ENCODE results near the gene ARRDC1. TPM values are rescaled to one million over a fixed set of nuclear protein-coding genes. Genes with fewer than 3 reads are reported as not detected.

Gene ARRDC1
- total RNA-seq, 1 donor from 2014 or later: 12.9 TPM

DNA sequence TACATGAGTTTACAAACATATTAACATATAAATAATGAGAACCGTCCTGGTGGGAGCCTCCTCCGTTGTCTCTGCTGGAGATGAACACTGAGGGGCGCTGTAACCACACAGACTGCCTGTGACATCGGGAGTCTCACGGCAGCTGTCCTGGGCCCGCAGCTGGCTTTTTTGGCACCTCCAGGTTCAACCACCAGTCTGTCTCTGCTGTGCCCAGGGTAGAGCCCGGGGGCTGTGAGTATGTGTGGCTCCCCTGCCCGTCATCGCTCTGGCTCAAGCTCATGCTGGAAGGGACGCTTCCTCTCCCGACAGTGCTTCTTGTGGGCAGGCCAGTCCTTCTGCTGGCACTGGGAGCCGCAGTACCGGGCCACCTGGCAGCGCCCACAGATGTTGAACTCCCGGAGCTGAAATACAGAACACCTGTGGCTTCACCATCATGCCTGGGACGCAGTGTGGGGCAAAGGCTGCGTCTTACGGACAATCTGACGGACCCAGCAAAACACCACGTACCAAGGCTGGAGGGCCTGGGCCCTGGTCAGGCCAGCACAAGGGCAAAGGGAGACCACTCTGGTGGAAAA lies 23.1 kb upstream of the ARRDC1 start:
- no peaks in the 10 kb centered on the region for H3K36me3 ChIP-seq
- peaks cover 21% of the 10 kb centered on the region for H3K36me3 Mint-ChIP-seq

DNA sequence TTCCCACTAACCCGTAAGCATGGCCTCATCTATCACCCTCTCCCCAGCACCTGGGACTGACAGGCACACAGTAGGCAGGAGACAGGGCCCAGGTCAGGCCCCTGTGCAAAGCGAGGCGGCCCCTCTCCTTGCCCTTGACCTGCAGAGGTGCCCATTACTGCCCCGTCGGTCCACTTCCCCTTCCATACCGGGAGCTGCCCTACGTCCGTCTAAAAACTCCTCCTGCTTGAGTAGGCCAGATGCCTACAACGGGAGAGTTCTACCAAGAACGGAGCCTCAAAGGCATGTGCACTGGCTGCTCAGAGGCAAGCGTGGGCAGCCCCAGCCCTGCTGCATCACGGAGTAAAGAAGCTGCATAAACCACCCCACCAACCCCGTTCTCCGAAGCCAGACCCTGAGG lies 22.1 kb upstream of the ARRDC1 start:
- no peak overlapping the region for H3K9ac ChIP-seq
- no peak overlapping the region for H3K4me2 ChIP-seq
- peaks cover 27% of the 10 kb centered on the region for H3K36me3 Mint-ChIP-seq

More for the DNA sequence above, 23.1 kb upstream of the ARRDC1 start:
- Histone ChIP-seq H3K4me3 (no peak overlapping the region), H3F3A (ENCODE audit: low read depth) (peaks cover 15% of the 10 kb centered on the region), H3K27ac (no peak overlapping the region), H3K9me3 (ENCODE audit: low read depth) (no peaks in the 10 kb centered on the region), H3K4me1 (peaks cover 11% of the 10 kb centered on the region), H3K27me3 (no peaks in the 10 kb centered on the region), H3K4me2 (no peak overlapping the region), H2AFZ (replicated peaks) (no peak overlapping the region), H3K79me2 (ENCODE audit: low read depth) (peaks cover 12% of the 10 kb centered on the region), H3K9ac (no peak overlapping the region), H4K20me1 (ENCODE audit: low read depth) (peaks cover 45% of the 10 kb centered on the region)
- no peak for TF ChIP-seq EZH2phosphoT487 (IDR thresholded peaks at IDR 0.05)
- TF ChIP-seq, protein P1, sequence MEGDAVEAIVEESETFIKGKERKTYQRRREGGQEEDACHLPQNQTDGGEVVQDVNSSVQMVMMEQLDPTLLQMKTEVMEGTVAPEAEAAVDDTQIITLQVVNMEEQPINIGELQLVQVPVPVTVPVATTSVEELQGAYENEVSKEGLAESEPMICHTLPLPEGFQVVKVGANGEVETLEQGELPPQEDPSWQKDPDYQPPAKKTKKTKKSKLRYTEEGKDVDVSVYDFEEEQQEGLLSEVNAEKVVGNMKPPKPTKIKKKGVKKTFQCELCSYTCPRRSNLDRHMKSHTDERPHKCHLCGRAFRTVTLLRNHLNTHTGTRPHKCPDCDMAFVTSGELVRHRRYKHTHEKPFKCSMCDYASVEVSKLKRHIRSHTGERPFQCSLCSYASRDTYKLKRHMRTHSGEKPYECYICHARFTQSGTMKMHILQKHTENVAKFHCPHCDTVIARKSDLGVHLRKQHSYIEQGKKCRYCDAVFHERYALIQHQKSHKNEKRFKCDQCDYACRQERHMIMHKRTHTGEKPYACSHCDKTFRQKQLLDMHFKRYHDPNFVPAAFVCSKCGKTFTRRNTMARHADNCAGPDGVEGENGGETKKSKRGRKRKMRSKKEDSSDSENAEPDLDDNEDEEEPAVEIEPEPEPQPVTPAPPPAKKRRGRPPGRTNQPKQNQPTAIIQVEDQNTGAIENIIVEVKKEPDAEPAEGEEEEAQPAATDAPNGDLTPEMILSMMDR (IDR thresholded peaks at IDR 0.05): peak; percentile 61
- Mint-ChIP-seq H3K27me3 (ENCODE audit: insufficient read depth, low read depth) (peaks cover 10% of the 10 kb centered on the region), H3K4me3 (no peak overlapping the region), H3K27ac (no peak overlapping the region), H3K9me3 (no peaks in the 10 kb centered on the region), H3K4me1 (peaks cover 12% of the 10 kb centered on the region)
- peak; percentile 57 for DNase-seq (ENCODE audit: low spot score)

DNA sequence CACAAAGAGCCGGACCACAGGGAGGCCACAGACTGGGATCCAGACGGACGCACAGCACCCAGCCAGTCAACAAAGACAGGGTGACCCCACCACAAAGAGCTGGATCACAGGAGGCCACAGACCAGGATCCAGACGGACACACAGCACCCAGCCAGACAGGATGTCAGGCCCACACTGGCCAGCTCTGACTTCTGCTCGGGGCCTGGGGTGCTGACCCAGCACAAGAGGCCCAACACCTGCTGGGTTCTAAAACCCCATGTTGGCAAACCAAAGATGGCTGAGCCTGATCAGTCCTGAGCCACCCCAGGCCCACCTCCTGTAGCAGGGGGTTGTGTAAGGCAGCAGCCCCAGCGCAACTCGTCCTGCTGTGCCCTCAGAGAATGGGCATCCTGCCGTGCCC lies 21.5 kb upstream of the ARRDC1 start:
- Histone ChIP-seq H3K27ac (no peak overlapping the region), H3K36me3 (no peaks in the 10 kb centered on the region), H3K4me3 (no peak overlapping the region), H3K27me3 (no peaks in the 10 kb centered on the region), H4K20me1 (ENCODE audit: low read depth) (peaks cover 50% of the 10 kb centered on the region), H3K4me1 (peaks cover 6% of the 10 kb centered on the region), H3K4me2 (no peak overlapping the region), H3K79me2 (ENCODE audit: low read depth) (peaks cover 14% of the 10 kb centered on the region), H2AFZ (replicated peaks) (no peak overlapping the region), H3K9ac (no peak overlapping the region), H3F3A (ENCODE audit: low read depth) (peaks cover 14% of the 10 kb centered on the region), H3K9me3 (ENCODE audit: low read depth) (no peaks in the 10 kb centered on the region)
- Mint-ChIP-seq H3K36me3 (peaks cover 27% of the 10 kb centered on the region), H3K4me3 (no peak overlapping the region), H3K9me3 (no peaks in the 10 kb centered on the region), H3K4me1 (peaks cover 17% of the 10 kb centered on the region), H3K27me3 (ENCODE audit: insufficient read depth, low read depth) (peaks cover 7% of the 10 kb centered on the region), H3K27ac (no peak overlapping the region)
- no peak for DNase-seq (ENCODE audit: low spot score)
- no peak for TF ChIP-seq EZH2phosphoT487 (IDR thresholded peaks at IDR 0.05)
- TF ChIP-seq EZH2 (IDR thresholded peaks at IDR 0.05): no peak
- TF ChIP-seq, protein P1 (IDR thresholded peaks at IDR 0.05): no peak

More for the DNA sequence above, 22.1 kb upstream of the ARRDC1 start:
- H3K4me3 Mint-ChIP-seq: no peak overlapping the region
- Histone ChIP-seq H3K36me3 (no peaks in the 10 kb centered on the region), H3K4me1 (peaks cover 5% of the 10 kb centered on the region), H3K4me3 (no peak overlapping the region), H3K27ac (no peak overlapping the region), H3K79me2 (ENCODE audit: low read depth) (peaks cover 10% of the 10 kb centered on the region), H3K9me3 (ENCODE audit: low read depth) (no peaks in the 10 kb centered on the region), H3K27me3 (no peaks in the 10 kb centered on the region), H4K20me1 (ENCODE audit: low read depth) (peaks cover 44% of the 10 kb centered on the region), H2AFZ (replicated peaks) (no peak overlapping the region), H3F3A (ENCODE audit: low read depth) (peaks cover 15% of the 10 kb centered on the region)
- peaks cover 7% of the 10 kb centered on the region for H3K27me3 Mint-ChIP-seq (ENCODE audit: insufficient read depth, low read depth)
- peaks cover 12% of the 10 kb centered on the region for H3K4me1 Mint-ChIP-seq
- H3K27ac Mint-ChIP-seq: no peak overlapping the region
- TF ChIP-seq EZH2phosphoT487 (IDR thresholded peaks at IDR 0.05) (no peak), EZH2 (IDR thresholded peaks at IDR 0.05) (no peak)
- TF ChIP-seq, protein P1 (IDR thresholded peaks at IDR 0.05): no peak
- DNase-seq (ENCODE audit: low spot score): no peak
- no peaks in the 10 kb centered on the region for H3K9me3 Mint-ChIP-seq
